GM21528 (cell line): ENCODE data around the gene ADAD2.

Experiments used
- ATAC-seq: cut with Tn5 transposase; IDR thresholded peaks from one replicate; pipeline ENCODE4 v1.9.1; 2021; ENCODE audit warnings: mild to moderate bottlenecking, moderate library complexity; ENCODE audit not compliant: unreplicated experiment, low FRiP score

ADAD2 gene

GRCh38 chr16:84220851-84221250, 29.9 kb downstream of the ADAD2 start:
- no peak for ATAC-seq

DNA sequence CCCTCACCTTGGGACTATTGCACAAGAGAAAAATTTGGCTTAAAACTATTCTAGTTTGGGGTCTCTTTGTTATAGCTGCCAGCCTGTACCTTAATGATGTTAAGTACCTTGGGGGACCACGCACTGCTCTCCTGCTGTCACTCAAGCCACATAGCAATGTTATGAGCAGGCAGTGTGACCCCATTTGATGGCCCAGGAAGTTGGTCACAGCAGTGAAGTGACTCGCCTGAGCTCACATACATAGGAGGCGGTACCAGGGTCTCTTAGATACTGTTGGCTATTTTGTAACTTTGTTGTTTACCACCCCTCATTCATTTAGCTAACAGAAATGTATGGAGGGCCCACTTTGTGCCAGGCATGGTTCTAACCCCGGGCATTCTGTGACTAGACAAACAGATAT, 32.5 kb downstream of the ADAD2 start:
- no peak for ATAC-seq

DNA sequence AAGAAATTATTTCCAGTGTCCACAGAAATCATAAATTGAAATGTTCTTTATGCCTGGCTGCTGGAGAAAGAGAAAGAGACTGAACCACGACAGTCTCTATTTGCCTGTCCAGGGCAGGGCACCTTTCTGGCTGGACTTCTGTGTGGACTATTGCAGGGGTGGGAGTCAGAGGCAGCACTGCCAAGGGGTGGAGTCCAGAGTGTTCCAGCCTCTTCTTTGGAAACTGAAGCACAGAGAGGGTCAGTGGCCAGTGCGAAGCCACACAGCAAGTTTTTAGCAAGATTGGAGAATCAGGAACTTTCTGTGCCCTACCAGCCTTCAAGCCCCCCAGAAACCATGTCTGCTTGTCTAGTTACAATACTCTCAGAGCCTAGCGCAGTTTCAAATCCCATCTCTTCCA, 33.6 kb downstream of the ADAD2 start:
- no peak for ATAC-seq

- ATAC-seq, result no peak
These were observed 34.2 kb downstream of the ADAD2 start for GRCh38 chr16:84225126-84225525.

DNA sequence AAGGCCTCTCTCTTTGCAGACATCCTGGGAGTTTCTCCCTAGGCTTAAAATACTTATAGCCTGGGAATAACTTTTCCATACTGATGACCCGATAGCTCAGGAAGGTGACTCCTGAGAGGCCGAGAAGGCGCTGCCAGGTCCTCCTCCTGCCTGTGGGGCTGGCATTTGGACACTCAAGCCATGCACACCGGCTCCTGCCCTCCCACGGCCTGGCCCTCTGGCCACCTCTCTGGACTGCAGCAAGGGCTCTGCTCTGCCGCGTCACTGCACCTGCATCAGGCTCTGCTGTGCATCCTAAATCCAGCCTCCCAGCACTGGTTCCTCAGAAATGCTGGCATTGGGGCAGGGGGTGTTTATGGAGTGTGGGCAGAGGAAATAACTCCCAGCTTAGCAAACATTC, 34.6 kb downstream of the ADAD2 start:
- ATAC-seq, result no peak

- no peak for ATAC-seq
These were observed 35.1 kb downstream of the ADAD2 start for GRCh38 chr16:84226026-84226425.

DNA sequence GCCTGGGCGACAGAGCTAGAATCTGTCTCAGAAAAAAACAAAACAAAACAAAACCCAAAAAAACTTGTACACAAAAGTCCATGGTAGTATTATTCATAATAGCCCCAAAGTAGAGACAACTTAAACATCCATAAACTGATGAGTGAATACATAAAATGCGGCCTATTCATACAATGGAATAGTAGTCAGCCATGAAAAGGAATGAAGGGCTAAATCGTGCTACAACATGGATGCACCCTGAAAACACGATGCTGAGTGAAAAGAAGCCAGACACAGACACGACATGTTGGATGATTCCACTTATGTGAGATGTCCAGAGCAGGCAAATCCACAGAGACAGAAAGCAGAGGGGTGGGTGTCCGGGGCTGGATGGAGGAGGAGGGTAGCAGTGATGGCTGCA, 36.6 kb downstream of the ADAD2 start:
- no peak for ATAC-seq

DNA sequence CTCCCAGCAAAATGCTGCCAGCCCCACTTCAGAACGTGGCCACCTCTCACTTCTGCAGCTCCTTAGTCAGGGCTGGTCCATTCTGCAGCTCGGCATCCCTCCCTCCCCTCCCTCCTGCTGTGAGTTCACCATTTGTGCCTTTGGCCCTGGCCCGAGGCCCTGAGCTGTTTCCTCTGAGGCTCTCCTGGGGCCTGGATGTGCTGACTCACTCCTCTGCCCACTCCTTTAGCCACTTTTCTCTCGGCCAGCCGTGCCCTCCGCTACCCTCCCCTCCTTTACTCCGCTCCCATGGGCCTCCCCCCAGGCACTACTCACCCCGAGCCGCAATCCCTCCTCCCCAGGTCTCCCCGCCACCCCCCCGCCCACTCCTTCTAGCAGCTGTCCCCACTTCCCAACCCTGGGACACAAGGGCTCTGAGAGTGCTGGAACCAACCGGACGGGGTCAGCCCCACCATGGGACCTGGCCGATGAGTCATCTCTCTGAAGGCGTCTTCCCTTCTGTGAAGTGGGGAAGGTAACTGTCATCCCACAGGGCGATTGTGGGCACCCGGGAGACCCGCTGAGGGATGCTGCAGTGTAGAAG, 37.4 kb downstream of the ADAD2 start:
- ATAC-seq, result no peak

DNA sequence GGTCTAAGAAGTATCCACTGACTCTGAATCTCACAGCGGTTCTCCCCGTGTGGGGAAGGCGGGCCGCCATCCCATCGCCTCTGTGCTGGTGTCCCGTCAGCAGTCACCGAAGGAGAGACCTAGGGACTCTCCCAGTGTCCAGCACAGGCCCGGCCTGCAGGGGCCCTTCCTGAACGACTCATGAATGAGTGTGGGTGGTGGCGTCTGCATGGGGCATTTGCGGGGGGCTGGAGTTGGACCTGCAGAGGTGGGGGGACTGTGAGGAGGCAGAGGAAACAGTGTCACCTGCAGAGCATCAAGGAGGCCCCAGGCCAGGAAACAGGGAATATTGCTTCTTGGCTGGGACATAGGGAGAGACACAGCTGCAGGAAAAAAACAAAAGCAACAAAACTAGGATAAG, 38.5 kb downstream of the ADAD2 start:
- ATAC-seq, result no peak

DNA sequence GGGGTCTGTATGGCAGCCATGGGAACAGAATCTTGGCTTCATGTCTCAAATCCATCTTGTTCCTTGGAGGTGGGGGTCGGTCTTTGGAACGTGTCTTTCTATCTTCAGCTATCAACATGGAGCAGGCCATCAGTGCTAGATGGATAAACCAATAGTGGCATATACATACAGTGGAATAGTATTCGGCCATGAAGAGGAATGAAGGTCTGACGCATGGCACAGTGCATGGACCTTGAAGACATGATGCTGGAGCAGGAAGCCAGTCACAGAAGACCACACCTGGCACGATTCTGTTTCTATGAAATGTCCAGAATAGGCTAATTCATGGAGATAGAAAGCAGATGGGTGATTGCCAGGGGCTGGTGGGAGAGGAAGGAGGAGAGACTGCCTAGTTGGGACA, 41.1 kb downstream of the ADAD2 start:
- no peak for ATAC-seq

DNA sequence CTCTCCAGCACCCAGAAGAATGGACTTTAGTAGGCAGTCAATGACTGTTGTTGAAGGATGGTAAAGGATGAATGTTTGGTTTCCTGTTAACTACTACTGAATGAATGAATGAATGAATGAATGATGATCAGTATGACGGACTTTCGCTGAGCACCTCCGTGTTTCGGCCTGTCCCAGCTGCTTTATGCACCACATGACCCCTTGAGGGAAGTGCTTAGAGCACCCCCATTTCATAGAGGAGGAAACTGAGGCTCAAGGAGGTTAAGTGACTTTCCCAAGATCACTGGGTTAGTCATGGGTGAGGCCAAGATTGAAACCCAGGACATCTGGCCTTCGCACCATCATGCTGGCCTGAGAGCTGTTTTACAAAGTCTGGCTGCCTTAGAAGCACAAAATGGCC, 42.0 kb downstream of the ADAD2 start:
- no peak for ATAC-seq

- ATAC-seq, result no peak
These were observed 42.8 kb downstream of the ADAD2 start for GRCh38 chr16:84233748-84234147.

DNA sequence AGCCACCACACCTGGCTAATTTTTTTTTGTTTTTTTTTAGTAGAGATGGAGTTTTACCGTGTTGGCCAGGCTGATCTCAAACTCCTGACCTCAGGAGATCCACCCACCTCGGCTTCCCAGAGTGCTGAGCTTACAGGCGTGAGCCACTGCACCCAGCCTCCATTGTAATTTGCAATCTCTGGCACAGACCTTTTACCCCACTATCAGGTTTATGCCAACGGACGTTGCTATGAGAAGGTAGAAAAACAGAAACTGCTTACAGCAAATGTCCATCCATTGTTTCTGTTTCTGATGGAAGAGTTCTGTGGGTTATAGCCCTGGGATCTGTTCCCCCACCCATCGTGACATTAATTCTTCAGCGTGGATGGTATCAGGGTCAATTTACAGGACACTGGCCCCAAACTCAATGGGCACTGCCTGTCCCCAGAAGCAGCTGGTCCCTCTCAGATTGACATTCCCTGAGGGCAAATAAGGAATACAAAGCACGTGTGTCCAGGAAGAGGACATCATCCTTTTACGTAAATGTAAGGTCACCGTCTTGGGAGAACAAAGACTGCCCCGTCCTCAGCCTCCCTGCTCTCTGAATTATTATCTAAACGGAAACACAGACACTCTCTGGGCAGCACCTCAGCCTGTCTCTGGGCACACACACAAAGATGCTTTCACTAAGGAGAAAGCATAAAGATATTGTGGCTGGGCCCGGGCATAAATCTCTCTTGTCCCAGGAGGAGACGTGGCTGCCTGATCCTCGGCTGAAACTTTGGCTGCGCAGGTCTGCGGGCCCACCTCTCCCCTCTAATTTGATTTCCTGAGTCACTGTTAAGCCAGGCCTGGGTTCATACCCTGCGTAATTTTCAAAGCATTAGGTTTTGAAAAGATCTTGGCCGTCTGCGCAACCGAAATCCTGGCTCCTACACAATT, 43.6 kb downstream of the ADAD2 start:
- ATAC-seq, result no peak

DNA sequence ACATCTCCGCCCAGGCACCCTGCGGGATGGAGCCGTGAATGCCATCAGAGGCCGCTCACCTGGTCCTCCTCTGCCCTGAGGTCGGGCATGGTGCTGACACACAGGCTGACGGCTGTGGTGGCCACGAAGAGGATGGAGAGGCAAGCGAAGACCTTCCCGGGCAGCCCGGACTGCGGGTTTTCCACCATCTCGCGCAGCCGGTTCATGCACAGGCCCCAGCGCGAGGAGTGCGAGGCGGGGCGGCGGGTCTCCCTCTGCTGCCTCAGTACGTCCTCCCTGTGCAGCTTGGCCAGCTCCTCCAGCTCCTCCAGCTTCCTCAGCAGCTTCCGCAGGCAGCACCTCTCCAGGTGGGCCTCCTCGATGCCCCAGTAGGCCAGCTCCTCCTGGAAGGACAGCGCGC, 45.7 kb downstream of the ADAD2 start:
- no peak for ATAC-seq

- no peak for ATAC-seq
These were observed 47.2 kb downstream of the ADAD2 start for GRCh38 chr16:84237994-84238750.

DNA sequence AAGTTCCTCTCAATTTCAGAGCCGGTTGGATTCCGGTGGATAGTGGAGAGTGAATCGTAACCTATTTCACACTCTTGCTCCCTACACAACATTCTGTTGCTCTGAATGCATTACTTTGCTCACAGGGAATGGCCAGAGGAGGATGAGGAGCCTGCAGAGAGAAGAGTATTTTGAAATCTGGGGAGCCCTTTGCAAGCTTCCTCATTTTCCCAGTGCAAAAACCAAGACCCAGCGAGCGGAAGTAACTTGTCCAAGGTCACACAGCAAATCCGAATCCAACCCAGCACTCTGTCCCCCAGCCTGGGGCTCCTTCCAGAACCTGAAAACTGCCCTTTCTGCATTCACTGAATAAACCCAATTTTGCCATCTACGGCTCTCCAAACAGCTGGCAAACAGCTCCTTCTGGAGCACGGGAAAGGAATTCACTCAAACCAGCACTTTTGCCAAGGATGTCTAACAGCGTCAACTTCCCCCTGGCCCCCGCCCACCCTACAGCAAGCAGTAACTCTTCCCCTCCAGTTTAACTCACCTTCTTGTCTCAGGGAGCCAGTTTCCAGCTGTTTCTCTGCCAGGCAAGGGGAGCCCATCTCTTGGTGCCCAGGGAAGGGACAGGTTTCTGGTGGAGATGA, 48.3 kb downstream of the ADAD2 start:
- ATAC-seq, result no peak

- ATAC-seq, result no peak
These were observed 49.0 kb downstream of the ADAD2 start, which contains the start of gene KCNG4 for GRCh38 chr16:84239909-84240308. KCNG4 (minus strand) TSS chr16:84240012; CDS start chr16:84237485, 2,527 bp downstream.

DNA sequence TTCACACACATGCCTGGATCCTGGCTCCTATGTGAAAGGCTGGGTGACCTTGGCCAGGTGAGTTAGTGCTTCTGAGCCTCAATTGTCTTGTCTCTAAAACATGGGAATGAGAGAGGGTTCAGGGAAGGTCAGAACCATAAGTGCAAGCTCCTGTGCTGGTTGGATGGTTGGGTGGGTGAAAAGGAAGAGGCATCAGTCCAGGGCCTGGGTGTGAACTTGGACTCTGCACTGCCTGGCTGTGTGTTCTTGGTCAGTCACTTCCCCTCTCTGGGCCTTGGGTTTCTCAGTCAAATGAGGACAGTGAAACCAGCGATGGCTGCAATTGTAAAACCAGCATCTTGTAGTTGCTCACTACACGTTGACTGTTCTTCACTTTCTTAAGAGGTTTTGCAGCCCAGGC, 49.5 kb downstream of the ADAD2 start:
- no peak for ATAC-seq

DNA sequence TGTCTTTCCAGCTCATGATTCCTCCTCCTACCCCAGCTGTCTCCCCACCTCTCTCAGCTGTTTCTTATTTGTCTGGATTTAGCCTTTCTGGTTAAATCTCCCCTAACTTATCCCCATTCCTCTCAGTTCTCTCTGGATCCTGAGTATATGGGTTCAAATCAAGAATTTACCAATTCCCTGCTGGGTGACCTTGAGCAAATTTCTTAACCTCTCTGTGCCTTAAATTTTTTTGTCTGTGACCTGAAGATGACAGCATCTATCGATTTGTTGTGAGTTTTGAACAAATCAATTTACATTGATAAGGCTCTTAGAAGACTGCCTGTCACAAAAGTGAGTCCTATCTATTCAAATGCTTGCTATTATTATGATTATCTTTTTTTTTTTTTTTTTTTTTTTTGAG, 50.8 kb downstream of the ADAD2 start:
- no peak for ATAC-seq

- no peak for ATAC-seq
These were observed 51.9 kb downstream of the ADAD2 start for GRCh38 chr16:84242839-84243238.

DNA sequence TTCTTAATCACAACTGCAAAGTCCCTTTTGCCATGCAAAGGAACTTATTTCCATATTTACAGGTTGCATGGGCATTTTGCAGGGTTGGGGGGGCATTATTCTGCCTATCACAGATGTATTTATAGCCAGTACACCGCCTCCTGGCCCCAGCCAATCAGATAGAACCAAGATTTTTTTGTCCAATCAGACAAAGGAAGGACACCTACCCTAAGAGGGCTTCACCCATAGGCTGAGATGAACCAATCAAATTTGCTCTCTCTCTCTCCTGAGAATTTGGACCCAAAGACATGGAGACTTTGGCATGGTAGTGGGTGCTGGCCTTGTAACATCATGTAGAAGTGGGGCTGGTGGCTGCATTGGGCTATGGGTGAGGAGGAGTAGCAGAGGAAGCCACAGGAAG, 52.8 kb downstream of the ADAD2 start:
- ATAC-seq, result no peak
